Kidney epithelial cell (primary cell): ENCODE results near the gene DERL3. TPM values are rescaled to one million over a fixed set of nuclear protein-coding genes. Genes with fewer than 3 reads are reported as not detected.

Experiments used
- DNase-seq: peaks from one replicate; pipeline ENCODE4 v3.0.0-alpha.2; 2010; ENCODE audit warnings: low read depth
- H3K27me3 ChIP-seq: 2 replicates; pipeline ENCODE4 v1.6.0; 2011; ENCODE audit warnings: low read length; ENCODE audit not compliant: control insufficient read depth, insufficient read depth
- H3K36me3 ChIP-seq: 2 replicates; pipeline ENCODE4 v1.5.1; 2011; ENCODE audit warnings: low read length; ENCODE audit not compliant: control insufficient read depth, insufficient read depth
- H3K4me3 ChIP-seq: 2 replicates; pipeline ENCODE4 v1.5.1; 2011; ENCODE audit warnings: low read depth, mild to moderate bottlenecking, control low read depth, low read length
- total RNA-seq: library from RNA; depleted of rRNA; stranded (reverse); fragments of >200 nt; gene quantifications from 2 replicates; pipeline ENCODE4 v1.2.3, GENCODE V29; 2015
- TF ChIP-seq, protein P1 (sequence below): IDR thresholded peaks from 2 replicates; pipeline ENCODE4 v1.5.1; 2011; ENCODE audit warnings: mild to moderate bottlenecking, moderate library complexity, low read length, control low read depth, inconsistent platforms; ENCODE audit not compliant: insufficient read depth, poor library complexity, severe bottlenecking

The DERL3 gene
- total RNA-seq, 1 donor from 2014 or later, result 0.54 TPM

- DNase-seq, result no peak
- Histone ChIP-seq H3K36me3 (no peaks in the 10 kb centered on the region), H3K4me3 (no peak overlapping the region), H3K27me3 (peaks cover 21% of the 10 kb centered on the region)
- TF ChIP-seq, protein P1, sequence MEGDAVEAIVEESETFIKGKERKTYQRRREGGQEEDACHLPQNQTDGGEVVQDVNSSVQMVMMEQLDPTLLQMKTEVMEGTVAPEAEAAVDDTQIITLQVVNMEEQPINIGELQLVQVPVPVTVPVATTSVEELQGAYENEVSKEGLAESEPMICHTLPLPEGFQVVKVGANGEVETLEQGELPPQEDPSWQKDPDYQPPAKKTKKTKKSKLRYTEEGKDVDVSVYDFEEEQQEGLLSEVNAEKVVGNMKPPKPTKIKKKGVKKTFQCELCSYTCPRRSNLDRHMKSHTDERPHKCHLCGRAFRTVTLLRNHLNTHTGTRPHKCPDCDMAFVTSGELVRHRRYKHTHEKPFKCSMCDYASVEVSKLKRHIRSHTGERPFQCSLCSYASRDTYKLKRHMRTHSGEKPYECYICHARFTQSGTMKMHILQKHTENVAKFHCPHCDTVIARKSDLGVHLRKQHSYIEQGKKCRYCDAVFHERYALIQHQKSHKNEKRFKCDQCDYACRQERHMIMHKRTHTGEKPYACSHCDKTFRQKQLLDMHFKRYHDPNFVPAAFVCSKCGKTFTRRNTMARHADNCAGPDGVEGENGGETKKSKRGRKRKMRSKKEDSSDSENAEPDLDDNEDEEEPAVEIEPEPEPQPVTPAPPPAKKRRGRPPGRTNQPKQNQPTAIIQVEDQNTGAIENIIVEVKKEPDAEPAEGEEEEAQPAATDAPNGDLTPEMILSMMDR, result no peak
Observed at GRCh38 chr22:23842599-23842998, 3.8 kb upstream of the DERL3 start.

DNA sequence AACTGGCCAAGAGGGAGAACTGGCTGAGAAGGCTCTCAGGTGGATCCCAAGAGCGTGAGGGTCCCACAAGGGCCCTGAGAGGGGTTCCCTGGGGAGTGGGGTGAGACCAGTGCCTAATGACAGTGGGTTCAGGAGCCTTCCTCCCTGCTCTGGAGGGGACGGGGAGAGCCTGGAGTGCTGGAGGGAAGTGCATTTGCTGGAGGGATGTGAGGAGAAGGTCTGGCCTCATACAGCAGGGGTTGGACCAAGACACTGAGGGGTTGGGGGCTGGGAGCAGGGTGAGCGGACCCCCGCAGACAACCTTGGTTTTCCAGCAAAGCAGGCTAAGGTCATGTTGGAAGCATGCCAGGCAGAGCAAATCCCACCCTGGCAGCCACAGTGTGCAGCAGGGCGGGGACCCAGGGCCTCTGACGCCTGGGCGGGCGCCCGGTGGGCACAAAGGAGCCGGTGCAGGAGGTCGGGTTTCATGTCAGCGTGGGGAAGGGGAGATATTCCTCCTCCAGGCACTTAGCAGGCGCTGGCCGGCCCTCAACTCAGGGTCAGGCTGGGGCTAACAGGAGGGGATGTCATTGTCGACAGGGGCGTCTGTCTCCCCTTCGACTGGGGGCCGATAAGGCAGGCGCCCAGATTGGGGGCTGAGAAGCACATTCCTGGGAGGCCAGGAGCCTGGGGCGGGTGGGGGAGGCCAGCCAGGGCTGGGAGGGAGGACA is 3.1 kb upstream of the DERL3 start:
- DNase-seq, result no peak
- Histone ChIP-seq H3K36me3 (no peaks in the 10 kb centered on the region), H3K4me3 (no peak overlapping the region), H3K27me3 (peaks cover 21% of the 10 kb centered on the region)
- TF ChIP-seq, protein P1, result no peak

DNA sequence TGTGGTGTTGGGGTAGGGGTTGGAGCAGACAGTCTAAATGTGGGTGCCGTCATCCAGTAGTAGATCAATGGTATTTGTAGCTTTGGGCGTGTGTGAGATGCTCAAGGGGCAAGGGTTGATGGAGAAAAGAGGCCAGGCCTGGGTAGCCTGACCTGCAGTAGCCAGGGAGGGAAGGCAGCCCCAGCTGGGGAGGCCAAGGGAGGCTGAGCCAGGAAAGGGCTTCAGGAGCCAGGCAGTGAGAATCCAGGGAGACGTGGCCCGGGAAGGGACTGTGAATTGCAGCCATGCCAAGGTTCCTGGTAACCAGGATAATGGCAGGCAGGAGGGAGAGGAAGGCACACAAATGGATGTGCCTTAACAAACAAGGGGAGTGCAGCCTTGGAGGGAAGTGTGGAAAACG is 2.5 kb upstream of the DERL3 start:
- H3K4me3 ChIP-seq, result no peak overlapping the region
- peaks cover 21% of the 10 kb centered on the region for H3K27me3 ChIP-seq
- DNase-seq, result no peak
- TF ChIP-seq, protein P1, result no peak
- H3K36me3 ChIP-seq, result no peaks in the 10 kb centered on the region

- TF ChIP-seq, protein P1, result no peak
- Histone ChIP-seq H3K36me3 (no peaks in the 10 kb centered on the region), H3K27me3 (peaks cover 21% of the 10 kb centered on the region), H3K4me3 (no peak overlapping the region)
- no peak for DNase-seq
Observed at GRCh38 chr22:23840026-23840425, 1.2 kb upstream of the DERL3 start.

DNA sequence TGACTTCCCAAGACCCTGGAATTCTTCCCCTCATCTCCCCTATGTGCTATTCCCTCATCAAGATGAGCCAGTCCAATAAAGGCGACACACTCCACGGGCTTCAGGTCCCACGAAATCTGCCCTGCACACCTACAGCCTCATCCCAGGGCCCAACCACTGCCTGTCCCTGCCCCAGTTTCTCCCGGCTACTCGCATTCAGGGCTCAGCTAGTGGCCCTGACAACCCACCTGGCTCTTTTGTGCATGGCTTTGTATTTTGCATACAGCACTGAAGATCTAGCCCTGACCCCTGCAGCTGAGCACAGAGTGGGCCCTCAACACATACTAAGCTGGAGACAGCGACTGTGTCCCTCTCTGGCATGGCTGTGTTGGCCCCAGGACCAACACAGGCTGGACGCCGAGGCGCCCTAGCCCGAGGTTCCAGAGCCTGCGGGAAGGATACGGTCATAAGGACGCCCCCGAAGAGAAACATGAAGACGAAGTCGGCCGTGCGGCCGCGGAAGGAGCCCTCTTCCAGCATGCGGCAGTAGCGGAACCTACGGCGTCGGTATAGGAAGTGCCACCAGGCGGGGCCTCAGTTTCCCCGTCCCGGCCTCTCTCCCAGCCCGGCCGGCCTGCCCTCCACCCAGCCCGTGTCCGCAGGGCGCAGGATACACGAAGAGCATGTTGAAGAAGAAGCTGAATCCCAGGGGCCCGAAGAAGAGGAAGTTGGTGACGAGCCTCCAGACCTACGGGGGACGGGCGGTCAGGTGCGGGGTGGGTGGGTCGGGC is 710 bp downstream of the DERL3 start:
- Histone ChIP-seq H3K4me3 (peak overlapping the region; percentile 33), H3K27me3 (peaks cover 21% of the 10 kb centered on the region)
- TF ChIP-seq, protein P1, result no peak

GRCh38 chr22:23837496-23837859 is 1.3 kb downstream of the DERL3 start:
- Histone ChIP-seq H3K36me3 (peaks cover 2% of the 10 kb centered on the region), H3K4me3 (no peak overlapping the region), H3K27me3 (peaks cover 18% of the 10 kb centered on the region)
- DNase-seq, result no peak
- TF ChIP-seq, protein P1, result no peak

More for the DNA sequence above, 710 bp downstream of the DERL3 start:
- H3K36me3 ChIP-seq, result peaks cover 2% of the 10 kb centered on the region
- DNase-seq, result no peak
